Diencephalon (tissue), 1 donor: ENCODE results near the gene GNAT2. TPM values are rescaled to one million over a fixed set of nuclear protein-coding genes. Genes with fewer than 3 reads are reported as not detected.

ENCODE experiments used
- small RNA-seq: library from RNA; depleted of rRNA; stranded (forward); fragments of <200 nt; gene quantifications from one replicate; pipeline ENCODE3, GENCODE V24; 2014
- total RNA-seq: library from RNA; depleted of rRNA; stranded (reverse); fragments of >200 nt; gene quantifications from one replicate; pipeline ENCODE4 v1.2.3, GENCODE V29; 2014

GNAT2 gene
- not detected for total RNA-seq

GRCh38 chr1:109619576-109620400 lies at the start of gene GNAT2, which contains the start of gene AMPD2:
TSS of gene GNAT2 (minus strand) at chr1:109619616. CDS start at chr1:109612870, 6,746 bp downstream.
TSS of gene AMPD2 (plus strand) at chr1:109619837. CDS start at chr1:109621176, 1,339 bp downstream.

GRCh38 chr1:109667452-109668122 lies 48.2 kb upstream of the GNAT2 start, which contains the start of gene GSTM2:
TSS of gene GSTM2 (plus strand) at chr1:109668057. CDS start at chr1:109668116, 59 bp downstream.

GRCh38 chr1:109655615-109656519 lies 36.5 kb upstream of the GNAT2 start, which contains the start of gene GSTM4:
TSS of gene GSTM4 (plus strand) at chr1:109656099. CDS start at chr1:109656390, 291 bp downstream.

Small RNAs within 50 kb of the gene (small RNA-seq; reads per million reads assigned to genes)
- gene RNU6V = not detected

Other genes starting within 250 kb of the GNAT2 start
- gene SORT1, start 221.7 kb downstream of the GNAT2 start, total RNA-seq = 73.8 TPM
- 42.9 TPM for gene PSMA5, start 193.2 kb downstream of the GNAT2 start, total RNA-seq
- gene SYPL2, start 153.1 kb downstream of the GNAT2 start, total RNA-seq = not detected
- gene ATXN7L2, start 135.7 kb downstream of the GNAT2 start, total RNA-seq = 5.5 TPM
- gene CYB561D1, start 125.5 kb downstream of the GNAT2 start, total RNA-seq = 6.9 TPM
- 16.6 TPM for gene AMIGO1, start 109.9 kb downstream of the GNAT2 start, total RNA-seq
- gene GPR61, start 79.7 kb downstream of the GNAT2 start, total RNA-seq = 17.8 TPM
- 12.9 TPM for gene GNAI3, start 71.0 kb downstream of the GNAT2 start, total RNA-seq
- gene AMPD2, start 221 bp upstream of the GNAT2 start, total RNA-seq = 70.8 TPM
- 9.7 TPM for gene GSTM4, start 36.5 kb upstream of the GNAT2 start, total RNA-seq
- gene GSTM2, start 48.4 kb upstream of the GNAT2 start, total RNA-seq = 33.0 TPM
- 15.0 TPM for gene GSTM1, start 68.2 kb upstream of the GNAT2 start, total RNA-seq
- gene GSTM5, start 92.6 kb upstream of the GNAT2 start, total RNA-seq = 6.2 TPM
- 91.3 TPM for gene GSTM3, start 121.4 kb upstream of the GNAT2 start, total RNA-seq
- gene EPS8L3, start 144.3 kb upstream of the GNAT2 start, total RNA-seq = not detected